K562 (cell line): Measurements from ENCODE around the gene ACBD4. TPM values are rescaled to one million over a fixed set of nuclear protein-coding genes. Genes with fewer than 3 reads are reported as not detected.

ENCODE experiments used
- ATAC-seq: fragments of 200-7000 bp; cut with Tn5 transposase; 3 replicates; pipeline ENCODE4 v1.9.1; 2020; ENCODE audit warnings: moderate library complexity
- BruUV-seq: library from RNA; stranded (reverse); fragments of 400-500 nt; replicated peaks from 2 replicates; lab custom pipeline; 2021; lab: Mats Ljungman, UMichigan
- CTCF ChIA-PET: fragments of 300-600 bp; formaldehyde crosslinking; extraction: SDS; loops from one replicate; lab custom pipeline; 2021; ENCODE audit warnings: low intra/inter-chr PET ratio; lab: Yijun Ruan, JAX
- POLR2A ChIA-PET: fragments of 300-600, 350-650 bp; sonication (Branson Sonifier 250); formaldehyde crosslinking; extraction: SDS; loops from one replicate; lab custom pipeline; 2021; ENCODE audit warnings: antibody characterized with exemption, inconsistent platforms; lab: Yijun Ruan, JAX
- DNase-seq, 4 experiments: peaks; one replicate each; pipeline versions ENCODE4 v3.0.0 to v3.0.0-alpha.2; 2011 to 2018; ENCODE audit warnings: low spot score in 3 of 4, mixed read lengths in 3 of 4; ENCODE audit errors: extremely low read depth in 1 of 4
- FAIRE-seq: peaks from 2 replicates; lab custom pipeline; 2011; peaks lifted over from hg19 to GRCh38; lab: Jason Lieb, UNC
- H2AFZ ChIP-seq: 2 replicates; pipeline ENCODE4 v1.6.0; 2011; ENCODE audit warnings: low read depth, low read length, control low read depth, inconsistent platforms
- H3K27ac ChIP-seq: fragments of 200-600 bp; 3 replicates; pipeline ENCODE4 v1.8.0; 2011; ENCODE audit warnings: low read depth, mild to moderate bottlenecking, control low read depth, inconsistent platforms, low read length, moderate library complexity, mixed read lengths; ENCODE audit errors: extremely low read depth
- H3K27me3 ChIP-seq, 2 experiments: fragments of 300-600 bp in 1 of 2; 2 replicates in 1 of 2; 3 replicates in 1 of 2; pipeline versions ENCODE4 v1.6.0 to v1.8.0; 2011; ENCODE audit warnings: inconsistent platforms in 2 of 2, low read length in 2 of 2, mild to moderate bottlenecking in 1 of 2, mixed read lengths in 1 of 2, moderate library complexity in 1 of 2; ENCODE audit not compliant: control insufficient read depth in 2 of 2, insufficient read depth in 2 of 2
- H3K36me3 ChIP-seq: fragments of 300-600 bp; 3 replicates; pipeline ENCODE4 v1.8.0; 2011; ENCODE audit warnings: mild to moderate bottlenecking, low read length, inconsistent platforms; ENCODE audit not compliant: control insufficient read depth, insufficient read depth
- H3K4me1 ChIP-seq, 2 experiments: fragments of 200-600 bp in 1 of 2; replicated peaks in 1 of 2; 2 replicates in 1 of 2; 3 replicates in 1 of 2; pipeline versions ENCODE4 v1.5.1 to v1.8.0; 2011; ENCODE audit warnings: inconsistent platforms in 2 of 2, low read length in 2 of 2, mild to moderate bottlenecking in 1 of 2, mixed read lengths in 1 of 2, moderate library complexity in 1 of 2; ENCODE audit not compliant: control insufficient read depth in 2 of 2, insufficient read depth in 2 of 2
- H3K4me2 ChIP-seq: 2 replicates; pipeline ENCODE4 v1.6.1; 2011; ENCODE audit warnings: low read length, control low read depth, inconsistent platforms, mixed read lengths; ENCODE audit not compliant: insufficient read depth
- H3K4me3 ChIP-seq: fragments of 200-600 bp; sonication (generic), shearing (Covaris generic); 2 replicates; pipeline ENCODE4 v1.5.1; 2016; ENCODE audit warnings: control low read depth, inconsistent platforms
- H3K79me2 ChIP-seq: fragments of 200-600 bp; 3 replicates; pipeline ENCODE4 v1.8.0; 2011; ENCODE audit warnings: low read length, inconsistent platforms; ENCODE audit not compliant: control insufficient read depth, insufficient read depth
- H3K9ac ChIP-seq, 2 experiments: 2 replicates each; pipeline versions ENCODE4 v1.6.0 to v1.6.1; 2011; ENCODE audit warnings: low read depth in 2 of 2, low read length in 2 of 2, control low read depth in 1 of 2, inconsistent platforms in 1 of 2, mild to moderate bottlenecking in 1 of 2, mixed read lengths in 1 of 2; ENCODE audit not compliant: insufficient read depth in 1 of 2
- H3K9me1 ChIP-seq: one replicate; pipeline ENCODE4 v1.6.0; 2011; ENCODE audit warnings: inconsistent platforms, mild to moderate bottlenecking, low read length, moderate library complexity; ENCODE audit not compliant: control insufficient read depth, insufficient read depth
- H3K9me3 ChIP-seq: replicated peaks from 2 replicates; pipeline ENCODE4 v1.5.1; 2011; ENCODE audit warnings: low read depth, low read length, inconsistent platforms; ENCODE audit not compliant: control insufficient read depth, insufficient read depth
- H4K20me1 ChIP-seq: replicated peaks from 2 replicates; pipeline ENCODE4 v1.6.1; 2011; ENCODE audit warnings: low read length, inconsistent platforms, mixed read lengths; ENCODE audit not compliant: control insufficient read depth, insufficient read depth
- CBX5 ChIP-seq: IDR thresholded peaks from 2 replicates; pipeline ENCODE4 v1.6.1; 2014; ENCODE audit warnings: low read depth, borderline replicate concordance
- CHCHD3 ChIP-seq: fragments of 250-450 bp; sonication (Bioruptor Pico); IDR thresholded peaks from 2 replicates; pipeline ENCODE4 v2.1.2; 2022; ENCODE audit warnings: mild to moderate bottlenecking
- CREBBP ChIP-seq: IDR thresholded peaks from one replicate; pipeline ENCODE4 v1.6.1; 2012; ENCODE audit warnings: low read depth, mild to moderate bottlenecking, control low read depth, inconsistent platforms, low read length
- FOXJ2 ChIP-seq: fragments of 200-800 bp; sonication (Bioruptor generic); IDR thresholded peaks from 2 replicates; pipeline ENCODE4 v1.6.1; 2016; ENCODE audit warnings: missing genetic modification characterization, missing compliant biosample characterization
- HDAC2 ChIP-seq: fragments of 450-650 bp; IDR thresholded peaks from 2 replicates; pipeline ENCODE4 v1.6.1; 2016; ENCODE audit warnings: mild to moderate bottlenecking
- HMG20A ChIP-seq: fragments of 450-650 bp; formaldehyde crosslinking; conservative IDR thresholded peaks from 2 replicates; pipeline ENCODE4 v1.4.0; 2020; ENCODE audit warnings: mild to moderate bottlenecking, mixed read lengths
- KAT2B ChIP-seq: IDR thresholded peaks from one replicate; pipeline ENCODE4 v1.6.1; 2012; ENCODE audit warnings: low read depth, mild to moderate bottlenecking, control low read depth, inconsistent platforms, low read length, moderate library complexity
- MTF1 ChIP-seq: fragments of 250-450 bp; sonication (Bioruptor Pico); IDR thresholded peaks from 2 replicates; pipeline ENCODE4 v1.9.0; 2021; ENCODE audit warnings: moderate library complexity, mild to moderate bottlenecking, inconsistent platforms, borderline replicate concordance
- RREB1 ChIP-seq: fragments of 250-450 bp; sonication (Bioruptor Pico); IDR thresholded peaks from 2 replicates; pipeline ENCODE4 v1.4.0; 2020
- SIRT6 ChIP-seq: IDR thresholded peaks from one replicate; pipeline ENCODE4 v1.6.1; 2012; ENCODE audit warnings: low read depth, mild to moderate bottlenecking, control low read depth, inconsistent platforms, low read length, moderate library complexity
- SMAD3 ChIP-seq: fragments of 450-650 bp; formaldehyde crosslinking; conservative IDR thresholded peaks from 2 replicates; pipeline ENCODE4 v1.4.0; 2020; ENCODE audit warnings: mild to moderate bottlenecking
- SREBF1 ChIP-seq: fragments of 150-350 bp; IDR thresholded peaks from 2 replicates; pipeline ENCODE4 v1.6.1; 2014; ENCODE audit warnings: antibody characterized with exemption, low read depth, low read length, borderline replicate concordance
- XRCC4 ChIP-seq: IDR thresholded peaks from one replicate; pipeline ENCODE4 v1.6.1; 2011; ENCODE audit not compliant: insufficient read depth, insufficient read length; ENCODE audit errors: extremely low read depth
- YBX1 ChIP-seq: fragments of 450-650 bp; IDR thresholded peaks from 2 replicates; pipeline ENCODE4 v1.7.1; 2016; ENCODE audit warnings: mild to moderate bottlenecking
- ZNF79 ChIP-seq: fragments of 250-450 bp; sonication (Bioruptor Pico); IDR thresholded peaks from 2 replicates; pipeline ENCODE4 v1.4.0; 2020; ENCODE audit warnings: low read depth, mild to moderate bottlenecking, moderate library complexity
- WGBS: fragments of 100-300 bp; shearing (Covaris generic); methylation state at CpG from one replicate; pipeline ENCODE4 v1.1.6; 2016; ENCODE audit warnings: low coverage, mixed read lengths; ENCODE audit not compliant: insufficient coverage; ENCODE audit errors: missing lambda C conversion rate; 5-methylcytosine and 5-hydroxymethylcytosine counted together
- in situ Hi-C: fragments of 300-500 bp; cut with MboI; formaldehyde crosslinking; loops from 4 replicates; pipeline ENCODE4 v1.15.0; 2018; ENCODE audit warnings: inconsistent platforms, mixed read lengths
- intact Hi-C: fragments of 100-400 bp; cut with micrococcal nuclease; formaldehyde crosslinking; loops from 2 replicates; pipeline ENCODE4 v1.14.2; 2022
- polyA plus RNA-seq, 8 experiments: library from polyadenylated mRNA; depleted of rRNA in 4 of 8; stranded (reverse) in 5 of 8; unstranded in 3 of 8; fragments of >200 nt; fragmentation: Nextera tagmentation in 2 of 8; fragmentation: Illumina TruSeq in 1 of 8; extraction: Ambion mirVana in 2 of 8; extraction: Trizol in 1 of 8; gene quantifications; 2 replicates each; pipeline versions ENCODE4 v1.2.1 to v1.2.3, GENCODE V29; 2011 to 2014; ENCODE audit warnings: inconsistent platforms in 1 of 8, missing spikeins in 1 of 8
- total RNA-seq, 7 experiments: library from RNA; depleted of rRNA in 6 of 7; stranded (reverse); fragments of >200 nt in 6 of 7; fragmentation: Illumina TruSeq in 2 of 7; extraction: Trizol in 2 of 7; gene quantifications; 2 replicates each; pipeline versions ENCODE4 v1.2.1 to v1.2.3, GENCODE V29; 2011 to 2021; ENCODE audit warnings: low replicate concordance in 1 of 7

ACBD4 gene
- total and polyA plus RNA-seq, 9 of the 15 experiments (the other 6 are each of a cell fraction or from before 2014, with no cell fraction given): 0.14 to 6.9 (median 4.6) TPM

- TF ChIP-seq CHCHD3 (CRISPR knock-in tag): no peak
- TF ChIP-seq SIRT6: no peak
- no peak for TF ChIP-seq HDAC2
- no peak for TF ChIP-seq XRCC4
- TF ChIP-seq CBX5: no peak
- no peak for TF ChIP-seq MTF1 (CRISPR knock-in tag)
- TF ChIP-seq FOXJ2 (tag): no peak
- TF ChIP-seq SREBF1: no peak
- no peak for TF ChIP-seq YBX1
- no peak for TF ChIP-seq KAT2B
- TF ChIP-seq, all 486 proteins: peak for 0
Observed at GRCh38 chr17:45139533-45139920, 4.0 kb downstream of the ACBD4 start (continued).

- ChIA-PET POLR2A (interaction anchor here (0.8 to 10.1 kb wide), 4 partner anchors 9 to 218 kb away, joined by 3 to 497 read pairs (median 4); partner anchors contain the start of gene HEXIM2), CTCF (no interaction called here)
- Histone ChIP-seq H3K9me1 (no peaks in the 10 kb centered on the region), H3K27ac (no peak overlapping the region), H3K4me3 (no peak overlapping the region), H4K20me1 (no peaks in the 10 kb centered on the region), H3K9ac (peak overlapping the region in 1 of 2 experiments; percentile 88; a peak in 2 of 4 replicates), H3K27me3 (no peaks in the 10 kb centered on the region), H3K79me2 (peaks cover 16% of the 10 kb centered on the region; the same call in 2 of the 3 replicates), H2AFZ (no peak overlapping the region), H3K4me1 (peaks cover 31 to 45% of the 10 kb centered on the region in 2 experiments), H3K9me3 (no peaks in the 10 kb centered on the region), H3K36me3 (no peaks in the 10 kb centered on the region), H3K4me2 (no peak overlapping the region)
- ATAC-seq (no peak), FAIRE-seq (no peak), DNase-seq (no peak)
- in situ Hi-C loops (no loop called here), intact Hi-C loops (no loop called here)
- BruUV-seq: no TSS peak
- WGBS: 98% methylated on average over 13 of the region's 13 CpGs
- TF ChIP-seq ZNF79 (CRISPR knock-in tag) (no peak), CREBBP (no peak), RREB1 (CRISPR knock-in tag) (no peak), SMAD3 (CRISPR knock-in tag) (no peak), HMG20A (CRISPR knock-in tag) (no peak)
Observed at GRCh38 chr17:45143094-45143670, 7.7 kb downstream of the ACBD4 start.
